Measurements from ENCODE around the gene FANCC. TPM values are rescaled to one million over a fixed set of nuclear protein-coding genes. Genes with fewer than 3 reads are reported as not detected.
A peak's percentile ranks its signal among the peaks of the same experiment; 100 is the strongest.

FANCC gene
- total and polyA plus RNA-seq, 2 of the 4 experiments (the other 2 are of a cell fraction): 4.7 to 6.3 TPM

DNA sequence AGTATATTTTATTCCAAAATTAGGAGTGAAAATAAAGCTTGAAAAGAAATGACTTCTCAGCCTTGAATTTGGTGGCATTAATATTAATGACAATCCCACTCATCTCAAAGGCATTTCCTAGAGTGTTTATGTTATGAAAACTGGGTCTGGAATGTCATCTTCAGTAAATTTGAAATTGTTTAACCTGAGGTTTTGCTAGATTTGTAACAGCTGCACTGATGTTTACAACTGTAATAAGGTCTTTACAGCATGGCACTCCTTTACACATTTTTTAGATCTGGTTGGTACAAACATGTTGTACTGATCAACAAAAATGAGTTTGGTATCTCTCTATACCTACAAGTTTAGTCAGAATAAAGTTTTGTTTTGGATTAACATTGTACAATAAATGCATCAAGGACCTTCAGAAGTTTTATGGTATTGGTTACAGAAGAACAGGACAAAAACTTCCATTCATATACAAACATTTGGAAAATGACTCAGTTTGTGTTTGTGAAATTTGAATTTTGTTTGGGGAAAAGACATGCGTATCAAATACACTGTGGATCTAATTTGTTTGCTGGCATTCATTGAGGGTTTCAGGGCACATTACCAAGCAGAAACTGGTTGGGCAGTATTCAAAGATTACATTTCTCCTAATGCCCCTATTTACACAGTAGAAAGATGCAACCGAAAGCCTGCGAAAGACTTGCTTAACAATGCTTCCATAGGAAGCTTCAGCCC, 11.6 kb downstream of the FANCC start (continued):
- TF ChIP-seq, protein P1, sequence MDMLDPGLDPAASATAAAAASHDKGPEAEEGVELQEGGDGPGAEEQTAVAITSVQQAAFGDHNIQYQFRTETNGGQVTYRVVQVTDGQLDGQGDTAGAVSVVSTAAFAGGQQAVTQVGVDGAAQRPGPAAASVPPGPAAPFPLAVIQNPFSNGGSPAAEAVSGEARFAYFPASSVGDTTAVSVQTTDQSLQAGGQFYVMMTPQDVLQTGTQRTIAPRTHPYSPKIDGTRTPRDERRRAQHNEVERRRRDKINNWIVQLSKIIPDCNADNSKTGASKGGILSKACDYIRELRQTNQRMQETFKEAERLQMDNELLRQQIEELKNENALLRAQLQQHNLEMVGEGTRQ (IDR thresholded peaks at IDR 0.05; ENCODE audit: low read depth, low read length): no peak

DNA sequence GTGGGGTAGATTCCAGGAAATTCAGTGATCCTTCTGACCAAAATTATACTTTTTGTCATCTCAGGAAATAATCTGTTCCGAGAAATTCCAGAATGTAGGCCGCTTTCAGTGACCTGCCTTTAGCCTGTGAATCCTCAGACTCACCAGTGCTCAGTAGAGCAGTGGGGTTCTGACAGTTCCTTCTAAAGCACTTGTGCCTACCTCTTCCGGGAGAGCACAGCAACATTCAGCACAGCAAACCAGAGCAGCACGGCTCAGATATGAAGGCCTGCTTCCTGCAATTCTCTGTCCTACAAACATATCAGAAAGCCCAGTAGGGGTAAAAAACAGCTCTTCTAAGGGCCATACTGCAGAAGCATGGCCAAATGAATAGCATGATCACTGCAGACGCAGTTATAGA, 15.0 kb downstream of the FANCC start:
- Histone ChIP-seq H4K91ac (ENCODE audit: insufficient read depth, low read depth, low read length) (no peak overlapping the region; the same call in 1 of the 2 replicates), H3K36me3 (ENCODE audit: control insufficient read depth, insufficient read depth, low read length) (no peaks in the 10 kb centered on the region), H4K20me1 (ENCODE audit: insufficient read depth, low read length) (no peaks in the 10 kb centered on the region), H3K56ac (ENCODE audit: extremely low read depth, insufficient read depth, low read length) (no peak overlapping the region), H2BK120ac (ENCODE audit: low read depth, low read length) (no peak overlapping the region), H3K23ac (ENCODE audit: low read depth, low read length) (no peak overlapping the region), H2BK20ac (ENCODE audit: low read depth, low read length) (no peak overlapping the region), H3K4ac (ENCODE audit: low read depth, low read length) (peak overlapping the region; percentile 28), H3K9me1 (ENCODE audit: insufficient read depth, low read length) (0 out of 2 replicates have a peak, but pooled peaks cover 3% of the 10 kb centered on the region), H3K4me2 (ENCODE audit: low read depth, low read length) (no peak overlapping the region), H3K4me1 (ENCODE audit: control insufficient read depth, insufficient read depth, low read length) (peaks cover 10% of the 10 kb centered on the region), H2BK15ac (ENCODE audit: low read depth, low read length) (no peak overlapping the region), H4K5ac (ENCODE audit: low read depth, low read length) (no peak overlapping the region; the same call in 1 of the 2 replicates), H3K14ac (replicated peaks; ENCODE audit: low read depth, low read length) (no peak overlapping the region), H2BK5ac (ENCODE audit: low read depth, low read length, poor library complexity, severe bottlenecking) (no peak overlapping the region), H2AK5ac (ENCODE audit: low read depth, low read length) (no peak overlapping the region; the same call in 1 of the 2 replicates), H3K27ac (ENCODE audit: insufficient read depth, low read length) (no peak overlapping the region), H3K9ac (ENCODE audit: low read depth, low read length) (no peak overlapping the region), H3K79me1 (ENCODE audit: low read depth in 1 of 2, low read length in 2 of 2) (peaks cover 25 to 39% of the 10 kb centered on the region in 2 experiments), H3K4me3 (ENCODE audit: insufficient read depth, low read depth, low read length) (no peak overlapping the region), H2AFZ (replicated peaks; ENCODE audit: low read length, poor library complexity) (no peak overlapping the region), H3K9me3 (ENCODE audit: control insufficient read depth, insufficient read depth, low read length) (no peaks in the 10 kb centered on the region), H3K27me3 (ENCODE audit: control insufficient read depth, insufficient read depth, low read length) (no peaks in the 10 kb centered on the region), H2AK9ac (replicated peaks; ENCODE audit: low read depth, low read length, poor library complexity) (no peak overlapping the region), H4K8ac (ENCODE audit: low read depth in 2 of 2, low read length in 2 of 2) (no peak overlapping the region), H3K18ac (ENCODE audit: low read depth, low read length) (peak overlapping the region; percentile 20; the same call in 1 of the 2 replicates)
- DNase-seq (no peak), ATAC-seq (ENCODE audit: low read depth) (no peak)
- ChIA-PET POLR2A (ENCODE audit: unreplicated experiment) (no interaction called here), CTCF (no interaction called here)
- 100% methylated on average over 2 of the region's 5 CpGs; no CpG with 5 or more reads in 1 of the 2 experiments for WGBS, 2 experiments (ENCODE audit: extremely low coverage in 2 of 2, insufficient read length in 1 of 2)
- dilution Hi-C loops (cut with HindIII; ENCODE audit: low sequenced_read_pairs, unreplicated experiment): no loop called here
- no TSS peak for BruUV-seq (replicated peaks)
- in situ Hi-C loops (cut with MboI; ENCODE audit: low sequenced_read_pairs): no loop called here
- no peak for TF ChIP-seq RAD21 (IDR thresholded peaks at IDR 0.05; ENCODE audit: low read length)
- no peak for TF ChIP-seq MXI1 (IDR thresholded peaks at IDR 0.05; ENCODE audit: borderline replicate concordance, low read depth, low read length)
- no peak for TF ChIP-seq SMC3 (IDR thresholded peaks at IDR 0.05; ENCODE audit: low read depth, low read length)
- no peak for TF ChIP-seq POLR2A (IDR thresholded peaks at IDR 0.05; ENCODE audit: low read depth, low read length)
- no peak for TF ChIP-seq CHD1 (IDR thresholded peaks at IDR 0.05; ENCODE audit: low read depth, low read length)
- no peak for TF ChIP-seq CEBPB (IDR thresholded peaks at IDR 0.05; ENCODE audit: low read depth, low read length)
- TF ChIP-seq FOS (IDR thresholded peaks at IDR 0.05; ENCODE audit: low read depth, low read length): no peak
- TF ChIP-seq, protein P1 (IDR thresholded peaks at IDR 0.05; ENCODE audit: low read depth, low read length): no peak
- TF ChIP-seq RCOR1 (IDR thresholded peaks at IDR 0.05; ENCODE audit: insufficient replicate concordance, low read length): no peak
- TF ChIP-seq BHLHE40 (IDR thresholded peaks at IDR 0.05; ENCODE audit: low read depth, low read length): no peak
- intact Hi-C loops (cut with micrococcal nuclease): no loop called here

All from IMR-90 (cell line).